Uterus (tissue), 4 donors: ENCODE results near the gene GSG1L. TPM values are rescaled to one million over a fixed set of nuclear protein-coding genes. Genes with fewer than 3 reads are reported as not detected.

Experiments used
- DNase-seq, 2 donors: peaks; one replicate each; pipeline ENCODE4 v3.0.0-alpha.2; 2019 to 2020
- H3K27ac ChIP-seq, 2 donors: fragments of 200-600 bp; sonication (generic); 1 replicate in 1 of 2; 2 replicates in 1 of 2; pipeline ENCODE4 v1.5.1; 2016 to 2018
- H3K27me3 ChIP-seq, 2 donors: fragments of 200-600 bp; sonication (generic); one replicate each; pipeline ENCODE4 v1.5.1; 2018 to 2019; ENCODE audit warnings: control low read depth in 1 of 2
- H3K36me3 ChIP-seq, 2 donors: fragments of 200-600 bp; sonication (generic); one replicate each; pipeline ENCODE4 v1.5.1; 2019; ENCODE audit warnings: control low read depth in 1 of 2
- H3K4me1 ChIP-seq, 2 donors: fragments of 200-600 bp; sonication (generic); one replicate each; pipeline ENCODE4 v1.5.1; 2018 to 2019; ENCODE audit warnings: control low read depth in 1 of 2
- H3K4me3 ChIP-seq, 2 donors: fragments of 200-600 bp; sonication (generic); 1 replicate in 1 of 2; 2 replicates in 1 of 2; pipeline ENCODE4 v1.5.1; 2018 to 2019; ENCODE audit warnings: mild to moderate bottlenecking in 1 of 2
- H3K9me3 ChIP-seq, 2 donors: fragments of 200-600 bp; sonication (generic); one replicate each; pipeline ENCODE4 v1.5.1; 2019; ENCODE audit warnings: control low read depth in 1 of 2
- CTCF ChIP-seq, 4 experiments: fragments of 200-600 bp in 2 of 4; fragments of 450-650 bp in 2 of 4; sonication (generic) in 2 of 4; IDR thresholded peaks; one replicate each; pipeline ENCODE4 v1.5.1; 2016 to 2019; ENCODE audit warnings: antibody characterized with exemption in 4 of 4, mild to moderate bottlenecking in 2 of 4, moderate library complexity in 1 of 4
- POLR2A ChIP-seq, 2 donors: fragments of 450-650 bp; IDR thresholded peaks; one replicate each; pipeline ENCODE4 v1.6.1; 2016; ENCODE audit warnings: antibody characterized with exemption in 2 of 2, mild to moderate bottlenecking in 1 of 2, moderate library complexity in 1 of 2
- intact Hi-C: fragments of 100-400 bp; cut with DNase I; formaldehyde crosslinking; loops from one replicate; pipeline ENCODE4 v1.15.1; 2023; ENCODE audit warnings: low total_unique reads
- total RNA-seq, 4 donors: library from RNA; depleted of rRNA in 3 of 4; stranded (reverse); fragments of >200 nt in 3 of 4; gene quantifications; one replicate each; pipeline versions ENCODE4 v1.1.0 to v1.2.4, GENCODE V29; 2014 to 2023
- donor health status: DM: yes; HTN: yes; CAD: no.

Gene GSG1L
- total RNA-seq, 4 donors from 2014 or later, result 0.24 to 0.35 TPM; not detected in 2

GRCh38 chr16:28104404-28104803 is 40.9 kb upstream of the GSG1L start:
- Histone ChIP-seq H3K9me3 (no peaks in the 10 kb centered on the region), H3K36me3 (no peaks in the 10 kb centered on the region), H3K4me3 (no peak overlapping the region), H3K27ac (no peak overlapping the region), H3K4me1 (no peaks in the 10 kb centered on the region), H3K27me3 (no peaks in the 10 kb centered on the region)
- TF ChIP-seq POLR2A (IDR thresholded peaks at IDR 0.05) (no peak), CTCF (IDR thresholded peaks at IDR 0.05) (no peak)
- DNase-seq, result no peak
- intact Hi-C loops, result no loop called here

- DNase-seq, result no peak
Measured at GRCh38 chr16:28103516-28104170, 40.1 kb upstream of the GSG1L start.

GRCh38 chr16:28101533-28101890 is 38.0 kb upstream of the GSG1L start:
- Histone ChIP-seq H3K9me3 (no peaks in the 10 kb centered on the region), H3K27me3 (no peaks in the 10 kb centered on the region), H3K27ac (no peak overlapping the region), H3K4me1 (no peaks in the 10 kb centered on the region), H3K4me3 (no peak overlapping the region), H3K36me3 (no peaks in the 10 kb centered on the region)
- TF ChIP-seq CTCF (IDR thresholded peaks at IDR 0.05), result no peak
- TF ChIP-seq POLR2A (IDR thresholded peaks at IDR 0.05), result no peak
- DNase-seq, result no peak
- intact Hi-C loops, result no loop called here

More at GRCh38 chr16:28103516-28104170, 40.1 kb upstream of the GSG1L start:
- no peaks in the 10 kb centered on the region for H3K27me3 ChIP-seq
- no peaks in the 10 kb centered on the region for H3K36me3 ChIP-seq
- TF ChIP-seq POLR2A (IDR thresholded peaks at IDR 0.05) (no peak), CTCF (IDR thresholded peaks at IDR 0.05) (no peak)
- no peak overlapping the region for H3K4me3 ChIP-seq
- H3K9me3 ChIP-seq, result no peaks in the 10 kb centered on the region
- intact Hi-C loops, result no loop called here
- H3K4me1 ChIP-seq, result no peaks in the 10 kb centered on the region
- H3K27ac ChIP-seq, result no peak overlapping the region

GRCh38 chr16:28100810-28101532 is 37.5 kb upstream of the GSG1L start:
- Histone ChIP-seq H3K9me3 (no peaks in the 10 kb centered on the region), H3K4me1 (no peaks in the 10 kb centered on the region), H3K4me3 (no peak overlapping the region), H3K27ac (no peak overlapping the region), H3K36me3 (no peaks in the 10 kb centered on the region), H3K27me3 (no peaks in the 10 kb centered on the region)
- DNase-seq, result no peak
- intact Hi-C loops, result no loop called here
- no peak for TF ChIP-seq CTCF (IDR thresholded peaks at IDR 0.05)
